H1 (cell line): Measurements from ENCODE around the gene RPS3A. TPM values are rescaled to one million over a fixed set of nuclear protein-coding genes. Genes with fewer than 3 reads are reported as not detected.

Experiments
- BACH1 ChIP-seq: IDR thresholded peaks from 2 replicates; pipeline ENCODE4 v1.6.1; 2012; ENCODE audit warnings: low read length, improper control_type of control experiment
- CBX5 ChIP-seq: fragments of 300-800, 300-1000 bp; sonication (generic); IDR thresholded peaks from 2 replicates; pipeline ENCODE4 v1.7.1; 2016; ENCODE audit warnings: antibody characterized with exemption, low read length, low read depth
- RXRA ChIP-seq: IDR thresholded peaks from 2 replicates; pipeline ENCODE4 v1.6.1; 2011; ENCODE audit warnings: low read depth, mild to moderate bottlenecking, low read length, moderate library complexity; ENCODE audit not compliant: insufficient read depth
- SAP30 ChIP-seq: fragments of 300-600 bp; sonication (generic); IDR thresholded peaks from 2 replicates; pipeline ENCODE4 v1.7.1; 2012; ENCODE audit warnings: low read length, moderate library complexity, mild to moderate bottlenecking, inconsistent platforms; ENCODE audit not compliant: insufficient read depth, insufficient replicate concordance
- SIX5 ChIP-seq: IDR thresholded peaks from 2 replicates; pipeline ENCODE4 v1.6.1; 2011; ENCODE audit warnings: mild to moderate bottlenecking, low read depth, low read length
- polyA plus RNA-seq, 7 experiments: library from polyadenylated mRNA; depleted of rRNA in 3 of 7; stranded (reverse) in 5 of 7; unstranded in 2 of 7; fragments of >200 nt in 5 of 7; fragments of 200-250 nt in 2 of 7; gene quantifications; 1 replicate in 5 of 7; 2 replicates in 1 of 7; 4 replicates in 1 of 7; pipeline versions ENCODE4 v1.2.1 to v1.2.3, GENCODE V29; 2011 to 2013; ENCODE audit warnings: missing spikeins in 2 of 7, mixed read lengths in 2 of 7
- total RNA-seq: library from RNA; stranded (reverse); fragmentation: NEBNext Ultra II Directional; extraction: Animal tissue kit (Norgen Biotek cat#: 25700); gene quantifications from 2 replicates; pipeline ENCODE4 v1.2.1, GENCODE V29; 2021

RPS3A gene
- total and polyA plus RNA-seq, 2 of the 8 experiments (the other 6 are each of a cell fraction or from before 2014, with no cell fraction given), result 2,162 to 2,822 TPM

- no peak for TF ChIP-seq SAP30
- no peak for TF ChIP-seq BACH1
- no peak for TF ChIP-seq SIX5
- no peak for TF ChIP-seq RXRA
- no peak for TF ChIP-seq CBX5
Observed at GRCh38 chr4:151152028-151152427, 52.6 kb downstream of the RPS3A start (continued).
